Kidney glomerular epithelial cell (primary cell): ENCODE data around the gene PITPNM2.
"Not testable (repeated sequence)": the region's sequence is repeated elsewhere in the genome, so short reads cannot be mapped to it uniquely, and the experiment has no call there.

Source experiments
- DNase-seq: peaks from one replicate; lab custom pipeline; 2025; lab: John Stamatoyannopoulos, UW

PITPNM2 gene

DNA sequence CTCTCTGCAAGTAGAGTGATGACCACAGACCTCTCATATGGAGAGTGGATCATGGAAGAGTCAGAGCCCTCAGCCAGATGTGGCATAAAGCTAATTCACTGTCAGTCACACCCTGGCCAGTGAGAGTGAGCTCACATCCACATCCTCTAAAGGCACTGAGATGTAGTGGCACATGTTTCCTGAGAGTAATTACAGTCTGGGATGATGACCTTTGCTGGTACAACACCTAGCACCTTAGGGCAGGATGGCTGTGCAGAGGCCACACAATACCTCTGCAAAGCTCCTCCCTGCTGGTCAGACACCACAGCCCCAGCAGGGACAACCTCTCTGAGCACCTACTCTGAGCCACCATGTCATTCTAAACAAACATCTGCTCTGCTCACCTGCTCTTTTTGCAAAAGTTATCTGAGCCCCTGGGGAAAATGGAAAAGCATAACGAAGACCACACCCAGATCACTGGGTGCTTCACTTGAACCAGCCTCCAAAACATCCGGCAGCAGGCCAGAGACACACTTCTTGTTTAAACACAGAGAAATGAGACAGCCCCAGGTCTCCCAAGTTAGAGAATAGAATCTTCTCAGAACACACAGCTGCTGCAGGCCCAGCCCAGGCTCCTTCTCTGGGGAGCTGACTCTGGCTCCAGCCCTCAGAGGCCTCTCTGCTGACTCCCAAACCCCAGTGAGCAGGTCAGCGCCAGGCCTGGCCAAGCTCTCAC is 30.3 kb downstream of the PITPNM2 start:
- no peak for DNase-seq

DNA sequence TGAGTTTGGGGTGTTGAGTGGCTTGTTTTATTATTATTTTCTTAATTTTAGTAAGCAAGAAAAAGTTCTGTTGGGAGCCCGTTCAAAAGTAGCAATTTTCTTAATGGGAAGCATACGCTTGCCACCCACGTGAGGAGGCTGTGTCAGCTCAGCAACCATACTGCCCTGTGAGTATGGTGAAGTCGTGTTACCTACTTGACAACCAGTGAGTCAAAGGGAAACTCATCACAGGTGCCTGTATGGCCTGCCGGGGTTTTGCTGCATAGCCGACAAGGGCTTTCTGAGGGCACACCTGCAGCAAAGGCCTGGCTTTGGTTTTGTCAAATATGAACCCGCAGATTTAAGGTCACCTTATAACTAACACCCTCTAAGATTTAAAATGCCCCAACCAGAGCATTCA is 31.1 kb downstream of the PITPNM2 start:
- no peak for DNase-seq

DNA sequence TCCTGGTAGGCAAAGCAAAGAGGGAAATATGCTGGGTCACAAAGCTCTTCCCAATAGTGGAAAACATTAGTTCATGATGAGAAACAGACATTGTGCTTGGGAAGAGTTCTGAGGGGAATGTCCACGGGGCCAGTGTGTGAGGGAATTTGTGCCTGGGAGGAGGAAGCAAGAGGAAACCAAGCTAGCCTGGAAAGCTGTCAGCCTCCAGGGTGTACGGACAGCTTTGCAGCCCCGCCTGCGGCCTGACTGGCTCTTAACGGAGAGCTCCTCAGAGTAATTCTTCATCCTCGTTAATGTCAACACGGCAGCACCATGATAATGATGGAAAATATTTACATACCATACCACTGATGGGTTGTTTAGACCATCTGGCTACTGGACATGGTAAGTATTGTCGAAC is 32.4 kb downstream of the PITPNM2 start:
- no peak for DNase-seq

- DNase-seq: no peak
Measured at GRCh38 chr12:123115409-123116121, 35.3 kb downstream of the PITPNM2 start.

DNA sequence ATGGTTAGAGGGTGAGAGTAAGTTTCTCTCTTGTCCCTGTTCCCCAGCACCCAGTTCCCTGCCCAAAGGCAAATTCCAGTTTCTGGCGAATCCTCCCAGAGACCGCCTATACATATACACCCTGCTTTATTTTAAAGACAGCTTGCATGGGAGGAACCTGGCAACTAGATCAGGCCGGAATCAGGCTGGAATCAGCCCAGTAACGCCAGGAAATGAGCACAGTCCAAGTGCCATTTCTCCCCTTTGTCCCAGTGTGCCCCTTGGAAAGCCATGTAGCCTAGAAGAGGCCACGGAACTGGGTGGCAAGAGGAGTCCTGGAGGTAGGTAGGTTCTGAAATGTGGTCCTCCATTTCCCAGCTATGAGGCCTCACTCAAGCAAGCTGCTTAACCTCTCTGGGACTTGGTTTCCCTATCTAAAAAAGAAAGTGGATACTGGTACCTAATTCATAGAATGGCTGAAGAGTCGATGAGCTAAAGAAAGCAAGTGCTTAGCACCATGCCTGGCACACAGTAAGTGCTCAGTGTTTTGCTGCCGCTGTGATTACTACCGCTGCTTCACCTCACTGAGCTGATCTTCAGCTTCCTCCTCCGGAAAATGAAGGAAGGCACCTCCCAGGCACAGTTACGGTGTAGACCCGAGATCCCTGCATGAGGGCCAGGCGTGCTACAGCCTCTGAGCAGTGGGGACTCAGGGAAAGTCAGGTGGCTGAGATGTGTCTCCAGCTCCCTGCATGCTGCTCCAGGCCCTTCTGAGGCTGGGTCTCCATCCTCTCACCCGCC is 36.4 kb downstream of the PITPNM2 start:
- DNase-seq: no peak

DNA sequence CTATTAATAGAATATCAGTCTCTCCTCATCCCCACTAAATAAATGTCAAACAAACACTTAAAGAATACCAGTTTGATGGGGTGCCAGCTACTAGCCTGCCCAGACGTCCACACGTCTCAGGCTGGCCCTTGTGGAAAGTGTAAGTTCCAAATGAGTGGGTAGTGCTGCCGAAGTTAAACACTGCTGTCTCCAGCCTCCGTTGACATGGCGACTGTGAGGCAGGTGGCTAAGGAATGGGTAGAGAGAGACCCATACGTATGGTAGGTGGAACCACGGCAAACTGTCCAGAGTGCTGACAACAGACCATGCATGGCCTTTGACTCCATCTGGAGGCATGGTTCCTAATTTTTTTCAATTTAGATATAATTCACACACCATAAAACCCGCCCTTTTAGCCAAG is 37.9 kb downstream of the PITPNM2 start:
- no peak for DNase-seq

DNA sequence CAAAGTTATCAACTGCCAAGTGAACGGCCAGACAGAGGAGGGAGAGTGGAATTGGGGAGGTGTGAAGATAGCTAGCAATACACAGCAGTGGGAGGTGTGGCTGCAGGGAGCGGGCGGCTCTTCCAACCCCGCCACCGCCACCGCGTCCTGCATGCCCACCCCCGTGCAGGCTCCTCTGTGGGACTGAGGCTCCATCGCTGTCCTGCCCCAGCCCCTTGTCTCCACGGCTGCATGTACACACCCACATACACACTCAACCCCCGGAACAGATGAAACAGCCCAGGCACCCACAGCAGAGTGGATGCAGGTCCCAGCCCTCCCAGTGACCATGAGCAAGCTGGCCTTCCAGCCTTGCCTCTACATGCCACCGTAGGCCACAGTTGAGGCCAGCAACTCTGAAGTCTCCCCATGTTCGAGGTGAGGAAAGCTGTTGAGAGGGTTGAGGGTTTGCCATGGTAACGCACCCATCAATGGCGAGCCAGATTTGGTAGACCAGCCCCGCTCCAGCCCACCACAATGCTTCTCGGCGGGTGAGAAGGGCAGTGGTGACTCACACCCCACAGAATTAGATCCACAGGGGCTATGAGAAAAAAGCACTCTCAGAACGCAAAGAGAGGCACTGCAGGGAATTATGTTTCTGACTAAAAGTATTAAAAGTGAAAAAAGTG is 39.3 kb downstream of the PITPNM2 start:
- DNase-seq: no peak

DNA sequence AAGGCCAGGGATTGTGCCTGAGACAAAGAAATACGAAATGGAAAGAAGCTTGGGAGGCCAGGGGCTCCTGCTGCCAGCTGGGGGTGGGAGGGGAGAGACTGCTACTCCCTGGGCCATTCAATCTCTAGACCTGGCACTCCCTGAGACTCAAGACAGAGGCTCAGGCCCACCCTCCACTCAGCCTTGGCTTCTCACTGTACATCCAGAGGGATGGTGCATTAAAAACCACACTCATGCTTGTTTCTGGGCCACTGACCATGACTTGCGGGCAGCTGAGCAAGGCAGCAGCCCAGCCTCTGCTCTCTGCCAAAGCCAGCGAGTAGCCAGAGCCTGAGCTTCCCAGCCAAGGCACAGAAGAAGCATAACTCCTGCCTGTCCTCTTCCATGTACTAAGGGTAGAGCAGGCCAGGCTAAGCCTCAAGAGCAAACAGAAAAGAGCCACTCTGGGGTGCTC is 41.5 kb downstream of the PITPNM2 start:
- no peak for DNase-seq

DNA sequence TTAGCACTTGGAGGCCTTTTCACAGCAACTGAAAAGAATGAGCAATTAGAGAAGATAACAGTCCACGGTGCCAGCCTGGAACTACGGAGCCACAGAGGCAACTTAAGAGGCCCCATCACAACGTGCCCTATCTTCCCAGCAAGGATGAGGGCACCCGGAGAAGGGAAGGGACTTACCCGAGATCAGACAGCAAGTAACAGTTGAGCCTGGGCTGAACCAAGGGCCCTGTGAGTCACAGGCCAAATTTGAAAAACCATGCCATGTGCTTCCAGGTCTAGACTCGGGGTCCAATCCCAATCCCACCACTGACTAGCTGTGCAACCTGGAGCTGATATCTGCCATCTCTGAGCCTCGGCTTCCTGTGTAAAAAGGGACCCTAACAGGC is 42.2 kb downstream of the PITPNM2 start:
- DNase-seq: no peak

- no peak for DNase-seq
Measured at GRCh38 chr12:123107926-123108681, 42.8 kb downstream of the PITPNM2 start.

GRCh38 chr12:123106640-123107359 is 44.1 kb downstream of the PITPNM2 start:
- no peak for DNase-seq

- DNase-seq: no peak
Measured at GRCh38 chr12:123105211-123105826, 45.6 kb downstream of the PITPNM2 start.

DNA sequence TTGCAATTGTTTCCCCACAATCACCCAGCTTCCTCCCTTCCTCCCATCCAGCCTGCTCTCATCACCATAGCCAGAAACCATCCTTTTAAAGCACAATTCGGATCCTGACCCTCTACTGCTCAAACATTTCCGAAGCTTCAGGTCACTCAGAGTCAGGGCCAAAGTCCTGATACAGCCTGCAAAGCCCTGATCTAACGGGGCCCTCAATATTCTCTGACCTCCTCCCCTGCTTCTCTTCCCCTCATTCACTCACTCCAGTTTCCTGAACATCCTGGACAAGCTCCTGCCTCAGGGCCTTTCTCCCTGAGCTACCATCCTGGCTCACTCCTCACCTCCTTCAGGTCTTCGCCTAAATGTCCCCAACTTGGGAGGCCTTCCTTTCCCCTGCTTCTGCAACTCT is 46.1 kb downstream of the PITPNM2 start:
- DNase-seq: no peak

- DNase-seq: not testable (repeated sequence)
Measured at GRCh38 chr12:123104094-123104493, 46.8 kb downstream of the PITPNM2 start.

DNA sequence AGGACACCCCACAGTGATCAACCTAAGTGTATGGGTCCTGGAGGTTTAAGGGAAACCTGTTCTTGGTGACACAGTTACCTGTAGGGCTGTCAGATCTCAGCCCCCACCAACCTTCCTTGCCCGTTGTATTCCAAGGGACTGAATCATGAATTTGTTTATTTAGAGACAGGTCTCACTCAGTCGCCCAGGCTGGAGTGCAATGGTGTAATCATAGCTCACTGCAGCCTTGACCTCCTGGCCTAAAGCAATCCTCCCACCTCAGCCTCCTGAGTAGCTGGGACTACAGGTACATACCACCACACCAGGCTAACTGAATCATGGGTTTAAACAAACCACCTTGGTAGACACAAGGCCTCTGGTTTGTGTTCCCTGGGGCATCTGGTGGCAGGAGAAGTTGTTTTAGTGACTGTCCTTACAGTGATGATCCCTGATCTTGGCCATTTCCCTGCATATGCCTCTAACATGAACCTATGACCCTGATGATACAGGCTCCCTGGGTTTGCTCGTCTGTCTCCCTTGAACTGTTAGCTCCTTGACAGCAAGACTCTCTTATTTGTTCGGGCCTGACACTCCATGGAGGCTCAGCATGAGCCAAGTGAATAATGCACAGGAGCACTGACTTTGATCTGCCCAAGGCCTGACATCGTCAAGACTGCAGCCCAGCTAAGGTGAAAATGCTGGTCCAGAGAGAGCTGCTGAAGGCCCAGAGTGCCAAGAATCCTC is 47.9 kb downstream of the PITPNM2 start:
- no peak for DNase-seq

DNA sequence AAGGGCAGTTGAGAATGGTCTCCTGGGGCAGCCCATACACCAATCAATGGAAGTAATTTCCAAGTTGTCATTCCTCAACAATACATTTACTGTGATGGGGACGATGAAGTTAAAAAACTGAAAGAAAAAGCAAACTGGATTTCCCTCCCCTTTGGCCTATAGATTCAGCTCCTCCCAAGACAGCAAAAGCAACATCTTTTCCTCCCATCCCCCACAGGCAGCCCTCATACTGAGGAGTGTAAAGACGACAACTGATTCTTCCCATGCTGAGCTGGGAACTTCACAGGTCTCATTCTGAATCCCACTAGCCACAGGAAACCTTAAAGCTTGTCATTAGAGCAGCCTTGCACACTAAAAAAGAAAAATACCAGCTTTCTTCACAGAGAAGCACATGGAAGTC is 48.5 kb downstream of the PITPNM2 start:
- no peak for DNase-seq

- no peak for DNase-seq
Measured at GRCh38 chr12:123101526-123101925, 49.4 kb downstream of the PITPNM2 start.
